Panc1 (cell line): ENCODE data around the gene CEP162. TPM values are rescaled to one million over a fixed set of nuclear protein-coding genes. Genes with fewer than 3 reads are reported as not detected.

Source experiments
- ATAC-seq: fragments of 200-7000 bp; cut with Tn5 transposase; 2 replicates; pipeline ENCODE4 v1.9.1; 2020; ENCODE audit warnings: mild to moderate bottlenecking, moderate library complexity
- BruUV-seq: library from RNA; stranded (reverse); fragments of 400-500 nt; replicated peaks from 2 replicates; lab custom pipeline; 2021; lab: Mats Ljungman, UMichigan
- CTCF ChIA-PET: fragments of 300-600 bp; sonication (Branson Sonifier 250); formaldehyde crosslinking; loops from one replicate; lab custom pipeline; 2022; ENCODE audit warnings: antibody characterized with exemption; lab: Charles Lee
- POLR2A ChIA-PET: fragments of 300-600 bp; sonication (Branson Sonifier 250); formaldehyde crosslinking; loops from one replicate; lab custom pipeline; 2022; ENCODE audit warnings: antibody characterized with exemption; lab: Charles Lee
- DNase-seq: peaks from one replicate; pipeline ENCODE4 v3.0.0-alpha.2; 2010; ENCODE audit warnings: low read depth, low spot score
- H3K27ac ChIP-seq: 2 replicates; pipeline ENCODE4 v1.5.1; 2011; ENCODE audit warnings: mild to moderate bottlenecking, low read length, inconsistent platforms
- H3K27me3 ChIP-seq: fragments of 200-500 bp; sonication (Bioruptor generic); 2 replicates; pipeline ENCODE4 v1.6.0; 2014; ENCODE audit warnings: low read length, inconsistent platforms; ENCODE audit not compliant: control insufficient read depth, insufficient read depth
- H3K36me3 ChIP-seq: fragments of 200-500 bp; sonication (Bioruptor generic); 2 replicates; pipeline ENCODE4 v1.5.1; 2014; ENCODE audit warnings: inconsistent platforms, mild to moderate bottlenecking, low read length, moderate library complexity; ENCODE audit not compliant: control insufficient read depth, insufficient read depth
- H3K4me1 ChIP-seq: 2 replicates; pipeline ENCODE4 v1.5.1; 2011; ENCODE audit warnings: inconsistent platforms, mild to moderate bottlenecking, low read length, moderate library complexity; ENCODE audit not compliant: control insufficient read depth, insufficient read depth
- H3K4me3 ChIP-seq, 2 experiments: 2 replicates each; pipeline ENCODE4 v1.5.1; 2011 to 2012; ENCODE audit warnings: low read depth in 2 of 2, low read length in 2 of 2, mild to moderate bottlenecking in 2 of 2, inconsistent platforms in 1 of 2, moderate library complexity in 1 of 2
- H3K9me3 ChIP-seq: fragments of 200-500 bp; sonication (Bioruptor generic); 2 replicates; pipeline ENCODE4 v1.5.1; 2014; ENCODE audit warnings: low read depth, mild to moderate bottlenecking, inconsistent platforms, low read length, moderate library complexity; ENCODE audit not compliant: control insufficient read depth, insufficient read depth
- CTCF ChIP-seq: fragments of 450-650 bp; IDR thresholded peaks from 2 replicates; pipeline ENCODE4 v1.5.1; 2017; ENCODE audit warnings: mild to moderate bottlenecking
- POLR2AphosphoS5 ChIP-seq: IDR thresholded peaks from 2 replicates; pipeline ENCODE4 v1.6.1; 2012; ENCODE audit warnings: mild to moderate bottlenecking, low read depth, low read length, moderate library complexity
- SIN3A ChIP-seq: IDR thresholded peaks from 2 replicates; pipeline ENCODE4 v1.6.1; 2012; ENCODE audit warnings: low read depth, mild to moderate bottlenecking, low read length, moderate library complexity, borderline replicate concordance; ENCODE audit not compliant: insufficient read depth
- TCF7L2 ChIP-seq: IDR thresholded peaks from 2 replicates; pipeline ENCODE4 v1.6.1; 2011; ENCODE audit warnings: mild to moderate bottlenecking, low read depth, low read length, inconsistent platforms
- in situ Hi-C: cut with HindIII; loops from 2 replicates; pipeline ENCODE4 v1.10.0; 2016; ENCODE audit warnings: low sequenced_read_pairs, low pct_unique_long_range_greater_than_20kb
- intact Hi-C: fragments of 100-400 bp; cut with micrococcal nuclease; formaldehyde crosslinking; loops from one replicate; pipeline ENCODE4 v1.10.0; 2022; ENCODE audit not compliant: unreplicated experiment
- total RNA-seq: library from RNA; stranded (reverse); gene quantifications from one replicate; pipeline ENCODE4 v1.2.1, GENCODE V29; 2021; ENCODE audit not compliant: unreplicated experiment
- TF ChIP-seq, protein P1 (sequence below), 2 experiments: IDR thresholded peaks; 2 replicates each; pipeline ENCODE4 v1.6.1; 2011 to 2012; ENCODE audit warnings: low read depth in 2 of 2, control low read depth in 1 of 2, low read length in 1 of 2, mild to moderate bottlenecking in 1 of 2, moderate library complexity in 1 of 2; ENCODE audit not compliant: insufficient read depth in 1 of 2

The CEP162 gene
- total RNA-seq, 1 experiment from 2014 or later, result 5.3 TPM

DNA sequence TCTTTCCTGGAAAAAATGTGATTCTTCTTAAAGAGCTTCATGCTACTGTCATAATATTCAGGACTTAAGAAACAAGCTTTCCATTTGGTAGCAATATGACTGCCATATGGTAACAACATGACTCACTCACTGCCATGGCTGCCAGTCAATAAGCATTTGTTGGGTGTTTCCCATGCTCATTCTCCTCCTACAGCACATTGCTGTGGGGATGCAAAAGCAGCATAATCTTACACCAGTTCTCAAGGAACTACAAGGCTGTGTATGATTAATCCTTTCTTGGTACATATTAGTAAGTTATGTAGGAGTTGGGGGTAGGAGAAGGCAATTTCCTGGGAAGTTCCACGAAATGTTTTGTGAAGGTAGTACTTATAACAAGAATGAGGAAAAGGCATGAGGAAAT is 76.7 kb downstream of the CEP162 start:
- CTCF ChIA-PET, result no interaction called here
- Histone ChIP-seq H3K4me3 (no peak overlapping the region), H3K9me3 (no peaks in the 10 kb centered on the region), H3K36me3 (no peaks in the 10 kb centered on the region), H3K27ac (no peak overlapping the region), H3K4me1 (no peaks in the 10 kb centered on the region), H3K27me3 (no peaks in the 10 kb centered on the region)
- intact Hi-C loops, result no loop called here
- DNase-seq (no peak), ATAC-seq (no peak)
- in situ Hi-C loops, result no loop called here
- TF ChIP-seq TCF7L2, result no peak
- POLR2A ChIA-PET, result no interaction called here
- no TSS peak for BruUV-seq

DNA sequence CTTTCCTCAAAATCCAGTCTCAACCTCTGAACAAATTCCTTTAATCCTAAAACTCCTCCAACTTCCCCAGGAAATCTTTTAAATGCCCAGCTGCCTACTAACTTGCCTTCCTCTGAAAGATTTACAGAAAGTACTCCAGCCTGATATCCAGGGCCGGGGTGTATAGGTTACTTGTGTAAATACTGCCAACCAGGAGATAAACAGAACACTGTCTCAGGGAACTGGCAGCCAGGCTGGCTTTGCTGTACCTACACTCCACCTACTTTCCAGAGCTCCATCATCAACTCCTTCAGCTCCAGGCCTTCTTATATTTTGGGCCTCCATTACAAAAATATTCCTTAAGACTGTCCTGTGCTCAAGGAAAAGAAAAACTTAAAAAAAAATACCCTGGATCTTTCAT is 85.9 kb downstream of the CEP162 start:
- ChIA-PET POLR2A (no interaction called here), CTCF (no interaction called here)
- ATAC-seq (no peak), DNase-seq (no peak)
- no TSS peak for BruUV-seq
- intact Hi-C loops, result no loop called here
- Histone ChIP-seq H3K9me3 (no peaks in the 10 kb centered on the region), H3K36me3 (no peaks in the 10 kb centered on the region; the same call in 1 of the 2 replicates), H3K27ac (no peak overlapping the region), H3K4me1 (no peaks in the 10 kb centered on the region), H3K27me3 (no peaks in the 10 kb centered on the region), H3K4me3 (no peak overlapping the region)
- in situ Hi-C loops, result no loop called here
- no peak for TF ChIP-seq TCF7L2
- no peak for TF ChIP-seq CTCF
- TF ChIP-seq, protein P1, sequence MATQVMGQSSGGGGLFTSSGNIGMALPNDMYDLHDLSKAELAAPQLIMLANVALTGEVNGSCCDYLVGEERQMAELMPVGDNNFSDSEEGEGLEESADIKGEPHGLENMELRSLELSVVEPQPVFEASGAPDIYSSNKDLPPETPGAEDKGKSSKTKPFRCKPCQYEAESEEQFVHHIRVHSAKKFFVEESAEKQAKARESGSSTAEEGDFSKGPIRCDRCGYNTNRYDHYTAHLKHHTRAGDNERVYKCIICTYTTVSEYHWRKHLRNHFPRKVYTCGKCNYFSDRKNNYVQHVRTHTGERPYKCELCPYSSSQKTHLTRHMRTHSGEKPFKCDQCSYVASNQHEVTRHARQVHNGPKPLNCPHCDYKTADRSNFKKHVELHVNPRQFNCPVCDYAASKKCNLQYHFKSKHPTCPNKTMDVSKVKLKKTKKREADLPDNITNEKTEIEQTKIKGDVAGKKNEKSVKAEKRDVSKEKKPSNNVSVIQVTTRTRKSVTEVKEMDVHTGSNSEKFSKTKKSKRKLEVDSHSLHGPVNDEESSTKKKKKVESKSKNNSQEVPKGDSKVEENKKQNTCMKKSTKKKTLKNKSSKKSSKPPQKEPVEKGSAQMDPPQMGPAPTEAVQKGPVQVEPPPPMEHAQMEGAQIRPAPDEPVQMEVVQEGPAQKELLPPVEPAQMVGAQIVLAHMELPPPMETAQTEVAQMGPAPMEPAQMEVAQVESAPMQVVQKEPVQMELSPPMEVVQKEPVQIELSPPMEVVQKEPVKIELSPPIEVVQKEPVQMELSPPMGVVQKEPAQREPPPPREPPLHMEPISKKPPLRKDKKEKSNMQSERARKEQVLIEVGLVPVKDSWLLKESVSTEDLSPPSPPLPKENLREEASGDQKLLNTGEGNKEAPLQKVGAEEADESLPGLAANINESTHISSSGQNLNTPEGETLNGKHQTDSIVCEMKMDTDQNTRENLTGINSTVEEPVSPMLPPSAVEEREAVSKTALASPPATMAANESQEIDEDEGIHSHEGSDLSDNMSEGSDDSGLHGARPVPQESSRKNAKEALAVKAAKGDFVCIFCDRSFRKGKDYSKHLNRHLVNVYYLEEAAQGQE (IDR thresholded peaks at IDR 0.05; ENCODE audit: insufficient read depth in 1 of 2, low read depth in 2 of 2, low read length in 1 of 2), result no peak
- TF ChIP-seq SIN3A, result no peak
- TF ChIP-seq POLR2AphosphoS5, result no peak

- Histone ChIP-seq H3K4me3 (no peak overlapping the region), H3K9me3 (no peaks in the 10 kb centered on the region), H3K4me1 (no peaks in the 10 kb centered on the region), H3K27ac (no peak overlapping the region), H3K36me3 (no peaks in the 10 kb centered on the region; the same call in 1 of the 2 replicates), H3K27me3 (no peaks in the 10 kb centered on the region)
- ATAC-seq (no peak), DNase-seq (no peak)
- ChIA-PET POLR2A (no interaction called here), CTCF (no interaction called here)
- intact Hi-C loops (no loop called here), in situ Hi-C loops (no loop called here)
- no TSS peak for BruUV-seq
- TF ChIP-seq SIN3A (no peak), CTCF (no peak), TCF7L2 (no peak), POLR2AphosphoS5 (no peak)
- TF ChIP-seq, protein P1 (IDR thresholded peaks at IDR 0.05; ENCODE audit: insufficient read depth in 1 of 2, low read depth in 2 of 2, low read length in 1 of 2), result no peak
Measured at GRCh38 chr6:84139311-84139710, 88.1 kb downstream of the CEP162 start.
